ENCODE results near the gene SEMA6A. TPM values are rescaled to one million over a fixed set of nuclear protein-coding genes. Genes with fewer than 3 reads are reported as not detected.

SEMA6A gene
- total RNA-seq, 2 experiments from 2014 or later: not detected

GRCh38 chr5:116404792-116405191 is 169.8 kb downstream of the SEMA6A start:
- H3K9me3 Mint-ChIP-seq: no peaks in the 10 kb centered on the region
- DNase-seq: no peak
- H3K27me3 Mint-ChIP-seq: no peaks in the 10 kb centered on the region
- no peaks in the 10 kb centered on the region for H3K4me1 Mint-ChIP-seq (ENCODE audit: low read depth)
- H3K36me3 Mint-ChIP-seq (ENCODE audit: low read depth): peaks cover 3% of the 10 kb centered on the region
- no peak for TF ChIP-seq CTCF (IDR thresholded peaks at IDR 0.05)
- intact Hi-C loops (cut with micrococcal nuclease): no loop called here
- ChIA-PET CTCF (no interaction called here), POLR2A (no interaction called here)
- no peak overlapping the region for H3K4me3 Mint-ChIP-seq
- H3K27ac Mint-ChIP-seq: no peak overlapping the region
- ATAC-seq: no peak

GRCh38 chr5:116404016-116404415 is 170.6 kb downstream of the SEMA6A start:
- H3K4me1 Mint-ChIP-seq (ENCODE audit: low read depth): no peaks in the 10 kb centered on the region
- no peaks in the 10 kb centered on the region for H3K27me3 Mint-ChIP-seq
- CTCF ChIA-PET: no interaction called here
- no peaks in the 10 kb centered on the region for H3K9me3 Mint-ChIP-seq
- no peak for TF ChIP-seq CTCF (IDR thresholded peaks at IDR 0.05)
- H3K4me3 Mint-ChIP-seq: no peak overlapping the region
- intact Hi-C loops (cut with micrococcal nuclease): no loop called here
- POLR2A ChIA-PET: no interaction called here
- peaks cover 8% of the 10 kb centered on the region for H3K36me3 Mint-ChIP-seq (ENCODE audit: low read depth)
- no peak for DNase-seq
- no peak overlapping the region for H3K27ac Mint-ChIP-seq
- ATAC-seq: no peak

GRCh38 chr5:116402235-116402634 is 172.4 kb downstream of the SEMA6A start:
- Mint-ChIP-seq H3K36me3 (ENCODE audit: low read depth) (peaks cover 8% of the 10 kb centered on the region), H3K27ac (no peak overlapping the region), H3K9me3 (no peaks in the 10 kb centered on the region), H3K27me3 (no peaks in the 10 kb centered on the region), H3K4me3 (no peak overlapping the region), H3K4me1 (ENCODE audit: low read depth) (no peaks in the 10 kb centered on the region)
- ATAC-seq (no peak), DNase-seq (no peak)
- ChIA-PET CTCF (no interaction called here), POLR2A (no interaction called here)
- TF ChIP-seq CTCF (IDR thresholded peaks at IDR 0.05): no peak
- intact Hi-C loops (cut with micrococcal nuclease): no loop called here

GRCh38 chr5:116401576-116401975 is 173.0 kb downstream of the SEMA6A start:
- Mint-ChIP-seq H3K27ac (no peak overlapping the region), H3K36me3 (ENCODE audit: low read depth) (peaks cover 8% of the 10 kb centered on the region), H3K27me3 (no peaks in the 10 kb centered on the region), H3K4me1 (ENCODE audit: low read depth) (no peaks in the 10 kb centered on the region), H3K9me3 (no peaks in the 10 kb centered on the region), H3K4me3 (no peak overlapping the region)
- ChIA-PET CTCF (no interaction called here), POLR2A (no interaction called here)
- DNase-seq: no peak
- no peak for TF ChIP-seq CTCF (IDR thresholded peaks at IDR 0.05)
- no peak for ATAC-seq
- intact Hi-C loops (cut with micrococcal nuclease): no loop called here

GRCh38 chr5:116396476-116397099 is 178.0 kb downstream of the SEMA6A start:
- no peaks in the 10 kb centered on the region for H3K27me3 Mint-ChIP-seq
- ATAC-seq (no peak), DNase-seq (no peak)
- peaks cover 8% of the 10 kb centered on the region for H3K36me3 Mint-ChIP-seq (ENCODE audit: low read depth)
- intact Hi-C loops (cut with micrococcal nuclease): no loop called here
- CTCF ChIA-PET: no interaction called here
- H3K4me3 Mint-ChIP-seq: no peak overlapping the region
- H3K9me3 Mint-ChIP-seq: no peaks in the 10 kb centered on the region
- TF ChIP-seq CTCF (IDR thresholded peaks at IDR 0.05): no peak
- H3K4me1 Mint-ChIP-seq (ENCODE audit: low read depth): no peaks in the 10 kb centered on the region
- POLR2A ChIA-PET: no interaction called here
- no peak overlapping the region for H3K27ac Mint-ChIP-seq
